CD4-positive, alpha-beta T cell treated with Interleukin-4 for 4 hours (primary cell): Measurements from ENCODE around the gene PINLYP.
"Not testable (repeated sequence)": the region's sequence is repeated elsewhere in the genome, so short reads cannot be mapped to it uniquely, and the experiment has no call there.

Experiments used
- DNase-seq: peaks from one replicate; pipeline ENCODE4 v3.0.0-alpha.2; 2020

The PINLYP gene

DNA sequence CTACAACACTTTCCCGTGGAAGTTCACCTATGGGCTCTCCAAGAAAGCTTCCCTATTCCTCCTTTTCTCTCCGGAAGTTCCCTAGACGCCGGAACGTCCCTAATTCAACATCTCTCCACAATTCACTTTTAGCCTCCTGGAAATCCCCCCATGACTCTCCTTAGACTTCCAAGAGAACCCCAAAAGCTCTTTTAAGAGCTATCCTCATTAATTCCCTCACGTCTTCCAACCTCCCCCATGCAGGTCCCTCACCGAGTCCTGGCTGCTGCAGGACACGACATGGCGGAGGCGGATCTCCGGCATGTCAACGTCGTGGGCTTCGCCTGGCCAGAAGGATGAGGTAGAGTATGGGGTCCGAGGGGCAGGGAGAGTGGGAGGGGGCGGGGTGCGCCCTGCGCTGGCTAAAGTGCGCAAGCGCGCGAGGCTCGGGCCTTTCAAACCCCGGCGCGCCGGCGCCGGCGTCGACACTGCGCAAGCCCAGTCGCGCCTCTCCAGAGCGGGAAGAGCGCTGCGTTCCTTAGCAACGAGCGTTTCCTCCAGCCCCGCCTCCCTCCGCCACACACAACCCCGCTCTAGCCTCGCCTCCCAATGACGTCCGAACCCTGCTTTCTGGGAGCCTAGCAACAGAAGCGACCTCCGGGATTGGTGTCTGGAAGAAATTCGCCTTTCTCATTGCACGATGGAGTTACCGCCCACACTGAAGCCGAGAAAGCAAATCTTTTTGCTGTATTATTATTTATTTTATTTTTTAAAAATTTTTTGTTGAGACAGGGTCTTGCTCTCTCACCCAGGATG is at the start of gene PINLYP, which contains the start of gene XRCC1:
TSS of gene PINLYP (plus strand) at position 646 of the 795 bp plus-strand sequence. CDS start 1,391 bp downstream, outside the sequence.
TSS of gene XRCC1 (minus strand) at position 372 of the 795 bp plus-strand sequence. CDS start at position 303, 69 bp downstream.
- DNase-seq: peak; percentile 97

DNA sequence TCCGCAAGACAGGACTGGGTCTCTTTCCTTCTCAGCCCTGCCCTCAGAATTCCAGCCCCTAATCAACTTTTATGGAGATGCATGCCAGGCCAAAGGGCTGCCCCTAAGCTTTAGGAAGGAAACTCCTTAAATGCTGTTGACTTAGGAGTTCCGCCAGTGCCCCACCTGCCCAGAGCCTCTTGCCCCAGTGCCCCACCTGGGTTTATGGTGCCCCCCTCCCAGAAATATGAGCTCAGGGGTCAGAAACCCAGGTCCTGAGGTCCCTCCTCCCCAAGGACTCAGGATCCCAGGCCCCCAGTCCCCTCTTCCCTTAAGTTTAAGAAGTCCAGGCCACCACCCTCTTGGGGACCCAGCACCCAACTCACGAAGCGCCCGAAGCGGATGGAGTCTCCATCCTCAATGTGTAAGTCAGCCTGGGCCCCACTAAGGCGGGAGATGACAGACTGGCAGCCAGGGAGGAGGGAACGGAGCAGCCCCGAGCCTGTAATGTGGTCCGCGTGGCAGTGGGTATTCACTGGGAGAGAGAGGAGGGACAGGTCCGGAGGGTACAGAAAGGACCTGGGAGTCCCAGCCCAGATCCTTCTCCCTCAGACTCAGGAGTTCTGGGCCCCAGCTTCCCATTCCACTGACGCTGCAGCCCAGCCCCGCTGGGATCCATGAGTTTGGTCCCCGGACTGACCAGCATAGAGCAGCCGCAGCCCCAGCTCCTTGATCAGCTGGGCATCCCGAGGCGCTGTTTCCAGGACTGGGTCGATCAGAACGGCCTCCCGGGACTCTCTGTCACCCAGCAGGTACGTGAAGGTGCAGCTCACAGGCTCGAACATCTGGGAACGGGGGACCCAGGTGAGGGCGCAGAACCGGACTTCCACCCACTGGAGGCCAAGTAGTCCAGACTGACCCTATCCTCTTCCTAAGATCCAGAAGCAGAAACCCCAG is 49.5 kb upstream of the PINLYP start:
- DNase-seq: no peak

- DNase-seq: peak; percentile 61
These were observed 48.4 kb upstream of the PINLYP start, which contains the start of gene ETHE1 for GRCh38 chr19:43526884-43527859. TSS of gene ETHE1 (minus strand) at chr19:43527201. CDS start at chr19:43527177, 24 bp downstream.

GRCh38 chr19:43527860-43528622 is 47.6 kb upstream of the PINLYP start:
- no peak for DNase-seq

DNA sequence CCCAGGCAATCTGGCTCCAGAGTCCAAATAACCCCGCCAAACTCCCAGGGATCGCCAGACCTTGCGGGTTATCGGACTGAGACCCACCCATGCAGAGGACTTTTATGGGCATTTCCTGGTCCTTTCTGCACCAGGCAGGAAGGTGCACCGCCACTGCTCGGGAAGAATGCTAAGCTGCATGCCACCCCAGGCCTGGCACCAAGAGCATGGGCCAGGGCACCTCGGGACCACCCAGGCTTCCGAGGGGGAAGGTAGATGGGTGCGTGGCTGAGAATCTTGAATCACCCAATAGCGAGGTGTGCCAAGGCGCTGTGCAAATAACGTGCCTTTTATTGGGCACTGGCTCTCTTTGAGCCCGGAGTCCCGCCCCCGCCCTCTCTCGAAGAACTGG is 43.0 kb upstream of the PINLYP start:
- no peak for DNase-seq

GRCh38 chr19:43532962-43533545 is 42.5 kb upstream of the PINLYP start, which contains the start of gene ZNF575:
TSS of gene ZNF575 (plus strand) at chr19:43533188. CDS start at chr19:43534423, 1,235 bp downstream.
- DNase-seq: peak; percentile 88

DNA sequence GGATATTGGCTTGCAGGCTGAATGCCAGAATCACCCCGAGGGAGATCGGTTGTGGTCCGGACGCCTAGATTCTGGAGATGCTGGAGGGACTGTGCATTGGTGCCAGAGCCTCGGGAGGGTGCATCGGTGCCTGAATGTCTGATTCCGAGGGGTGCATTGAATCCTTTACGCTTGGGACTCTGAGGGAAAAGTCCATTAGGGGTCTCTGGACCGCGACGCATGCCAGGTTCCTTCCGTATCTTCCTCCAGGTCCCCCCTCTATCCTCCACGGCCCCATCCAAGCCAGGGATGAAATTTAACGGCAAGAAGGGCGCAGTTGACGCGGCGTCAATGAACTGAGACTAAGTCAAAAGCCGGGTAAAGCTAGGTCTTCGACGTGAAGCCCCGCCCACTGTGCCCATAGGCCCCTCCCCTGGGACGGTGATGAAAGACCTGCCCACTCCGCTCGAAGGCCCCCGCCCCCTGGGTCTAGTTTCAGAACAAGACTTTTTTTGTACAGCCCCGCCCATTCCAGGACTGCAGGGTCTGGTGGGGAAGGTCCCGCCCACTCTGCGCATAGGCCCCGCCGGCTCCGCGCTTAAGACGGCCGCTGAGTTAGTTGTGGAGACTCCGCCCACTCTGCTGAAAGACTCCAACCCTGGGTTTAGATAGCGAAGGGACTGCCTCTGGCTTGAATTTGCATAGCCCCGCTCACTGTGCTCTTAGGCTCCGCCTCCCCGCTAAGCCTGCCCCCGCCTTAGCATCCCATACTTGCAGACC is 41.9 kb upstream of the PINLYP start:
- peak; percentile 95 for DNase-seq

DNA sequence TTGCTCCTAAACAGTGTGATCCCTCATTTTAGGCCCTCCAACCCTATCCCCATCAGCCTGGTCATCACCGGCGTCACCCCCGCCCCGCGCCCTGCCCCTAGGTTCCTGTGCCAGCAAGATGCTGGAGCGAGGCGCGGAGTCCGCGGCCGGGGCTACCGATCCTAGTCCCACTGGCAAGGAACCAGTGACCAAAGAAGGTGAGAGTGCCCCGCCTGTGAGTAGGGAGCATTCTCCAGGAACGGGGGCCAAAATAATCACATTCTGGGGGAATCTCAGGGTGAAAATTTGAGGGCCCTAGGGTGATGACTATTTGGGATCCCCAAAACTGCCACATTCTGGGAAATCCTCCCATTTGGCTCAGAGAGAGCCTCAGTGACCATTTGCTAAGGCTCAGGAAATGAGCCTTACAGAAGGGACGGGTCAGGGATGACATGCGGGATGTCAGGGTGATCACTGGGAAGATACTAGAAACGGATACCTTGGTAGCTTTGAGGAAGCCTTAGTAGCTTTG is 41.2 kb upstream of the PINLYP start:
- DNase-seq: no peak

DNA sequence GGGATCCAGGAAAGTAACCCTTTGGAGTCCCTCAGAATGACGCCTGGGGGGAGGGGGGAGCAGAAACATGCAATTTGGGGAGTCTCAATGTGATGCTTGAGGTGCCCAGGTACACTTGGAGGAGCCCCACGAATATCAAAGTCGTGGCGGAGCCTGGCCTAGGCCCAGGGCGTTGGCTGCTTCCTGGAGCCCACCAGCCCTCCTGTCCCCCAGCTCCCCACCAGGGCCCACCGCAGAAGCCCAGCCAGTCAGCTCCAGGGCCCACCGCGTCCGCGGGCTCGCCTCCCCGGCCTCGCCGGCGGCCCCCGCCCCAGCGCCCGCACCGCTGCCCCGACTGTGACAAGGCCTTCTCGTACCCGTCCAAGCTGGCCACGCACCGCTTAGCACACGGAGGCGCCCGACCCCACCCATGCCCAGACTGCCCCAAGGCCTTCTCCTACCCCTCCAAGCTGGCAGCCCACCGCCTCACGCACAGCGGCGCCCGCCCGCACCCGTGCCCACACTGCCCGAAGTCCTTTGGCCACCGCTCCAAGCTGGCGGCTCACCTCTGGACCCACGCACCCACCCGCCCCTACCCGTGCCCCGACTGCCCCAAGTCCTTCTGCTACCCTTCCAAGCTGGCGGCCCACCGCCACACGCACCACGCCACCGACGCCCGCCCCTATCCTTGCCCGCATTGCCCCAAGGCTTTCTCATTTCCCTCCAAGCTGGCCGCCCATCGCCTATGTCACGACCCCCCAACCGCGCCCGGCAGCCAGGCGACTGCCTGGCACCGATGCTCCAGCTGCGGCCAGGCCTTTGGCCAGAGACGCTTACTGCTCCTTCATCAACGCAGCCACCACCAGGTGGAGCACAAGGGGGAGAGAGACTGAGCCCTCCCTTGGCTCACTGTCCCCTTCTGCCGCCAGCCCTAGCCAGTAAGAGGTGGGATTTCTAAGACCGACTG is 40.5 kb upstream of the PINLYP start:
- DNase-seq: no peak

GRCh38 chr19:43538922-43539321 is 36.7 kb upstream of the PINLYP start:
- DNase-seq: no peak

DNA sequence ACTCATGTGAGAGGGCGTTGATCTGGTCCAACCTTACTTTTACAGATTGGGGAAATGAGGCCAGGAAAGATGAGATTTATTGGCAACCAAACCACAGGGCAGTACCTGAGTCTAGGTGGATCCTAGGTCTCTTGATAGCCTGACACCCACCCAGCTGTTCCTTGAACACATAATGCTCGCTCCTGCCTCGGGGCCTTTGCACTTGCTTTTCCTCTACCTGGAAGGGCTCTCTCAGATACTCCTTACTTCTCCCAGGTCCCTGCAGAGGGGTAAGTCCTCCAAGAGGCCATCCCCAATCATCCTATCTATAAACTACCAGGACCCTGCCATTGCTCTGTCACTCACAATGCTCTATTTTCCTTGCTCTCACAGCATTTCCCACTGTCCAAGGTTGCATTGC is 35.2 kb upstream of the PINLYP start:
- no peak for DNase-seq

- no peak for DNase-seq
These were observed 33.5 kb upstream of the PINLYP start for GRCh38 chr19:43541920-43542650.

DNA sequence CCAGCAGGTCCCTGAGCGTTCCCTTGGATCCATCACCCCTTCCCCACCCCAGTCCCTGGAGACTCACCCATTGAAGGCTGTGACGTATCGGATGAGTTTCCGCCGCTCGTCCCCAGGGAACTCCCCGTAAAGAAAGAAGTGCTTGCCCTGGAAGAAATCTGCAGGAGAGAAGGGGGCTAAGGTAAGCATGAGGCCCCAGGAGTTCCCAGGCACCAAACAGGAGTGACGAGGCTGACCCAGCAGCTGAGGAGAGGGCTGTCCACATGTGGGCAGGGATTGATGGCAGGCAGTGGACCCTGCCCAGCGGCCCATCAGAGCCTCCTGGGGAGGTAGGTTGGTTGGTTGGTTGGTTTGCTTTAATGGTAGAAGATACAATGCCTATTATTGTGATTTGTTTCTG is 31.5 kb upstream of the PINLYP start:
- DNase-seq: no peak

- no peak for DNase-seq
These were observed 30.3 kb upstream of the PINLYP start for GRCh38 chr19:43545276-43545675.

DNA sequence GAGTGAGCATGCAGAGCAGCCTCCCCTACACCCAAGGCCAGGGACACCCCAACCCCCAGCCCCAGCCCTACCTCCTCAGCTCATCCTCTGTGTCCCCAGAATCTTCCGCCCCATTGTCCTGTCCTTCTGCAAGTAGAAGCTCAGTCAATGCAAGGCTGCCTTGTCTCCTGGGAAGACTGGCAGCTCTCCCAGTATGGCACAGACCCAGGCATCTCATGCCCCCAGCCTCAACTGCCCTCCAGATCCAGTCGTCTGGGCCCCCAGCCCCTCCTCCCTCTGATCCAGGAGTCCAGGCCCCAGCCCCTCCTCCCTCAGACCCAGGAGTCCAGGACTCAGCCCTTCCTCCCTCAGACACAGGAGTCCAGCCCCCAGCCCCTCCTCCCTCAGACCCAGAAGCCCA is 29.6 kb upstream of the PINLYP start:
- no peak for DNase-seq

DNA sequence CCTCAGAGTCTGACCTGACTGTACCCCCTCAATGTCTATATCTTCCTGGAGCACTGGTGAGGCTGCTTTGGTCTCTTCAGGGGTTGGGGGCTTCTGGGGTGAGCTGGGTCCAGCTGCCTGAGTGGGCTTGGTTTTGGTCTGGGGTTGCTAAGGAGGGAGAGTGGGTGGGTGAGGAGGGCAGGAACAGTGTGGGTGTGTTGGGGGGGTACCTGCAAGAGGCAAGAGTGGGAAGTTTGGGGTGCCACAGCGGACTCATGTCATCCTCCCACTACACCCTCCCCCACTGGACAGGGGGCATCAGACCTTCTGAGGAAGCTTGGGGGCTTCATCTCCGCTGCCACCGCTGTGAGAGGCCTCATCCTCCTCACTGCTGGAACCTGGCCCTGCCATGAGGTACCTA is 29.0 kb upstream of the PINLYP start:
- no peak for DNase-seq

DNA sequence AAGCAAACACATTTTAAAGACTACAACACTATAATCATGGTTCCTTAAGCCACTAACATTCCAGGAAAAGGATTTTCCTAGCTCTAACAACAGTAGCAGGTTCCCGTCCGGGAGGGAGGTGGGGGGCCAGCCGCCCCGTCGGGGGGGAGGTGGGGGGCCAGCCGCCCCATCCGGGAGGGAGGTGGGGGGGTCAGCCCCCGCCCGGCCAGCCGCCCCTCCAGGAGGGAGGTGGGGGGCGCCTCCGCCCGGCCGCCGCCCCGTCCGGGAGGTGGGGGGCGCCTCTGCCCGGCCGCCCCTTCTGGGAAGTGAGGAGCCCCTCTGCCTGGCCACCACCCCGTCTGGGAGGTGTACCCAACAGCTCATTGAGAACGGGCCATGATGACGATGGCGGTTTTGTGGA is 27.7 kb upstream of the PINLYP start:
- DNase-seq: not testable (repeated sequence)

DNA sequence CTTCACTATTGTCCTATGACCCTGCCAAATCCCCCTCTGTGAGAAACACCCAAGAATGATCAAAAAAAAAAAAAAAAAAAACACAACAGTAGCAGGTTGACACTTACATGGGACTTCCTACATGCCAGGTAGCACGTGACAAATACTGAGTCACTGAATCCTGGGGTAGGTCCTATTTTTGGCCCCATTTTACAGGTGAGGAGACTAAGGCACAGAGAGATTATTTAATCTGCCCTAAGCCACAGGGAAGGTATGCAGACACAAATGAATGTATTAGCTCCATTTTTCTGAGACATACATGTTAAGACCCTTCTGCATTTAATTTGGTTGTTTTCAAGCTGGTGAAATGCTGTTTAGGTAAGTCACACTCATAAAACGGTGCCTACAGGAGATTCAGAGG is 26.9 kb upstream of the PINLYP start:
- no peak for DNase-seq
